Neural progenitor cell (in vitro differentiated cells): ENCODE measurements around the gene LMLN. TPM values are rescaled to one million over a fixed set of nuclear protein-coding genes. Genes with fewer than 3 reads are reported as not detected.

Experiments
- DNase-seq: peaks from one replicate; pipeline ENCODE4 v3.0.0-alpha.2; 2016; ENCODE audit warnings: low spot score
- H2AFZ ChIP-seq: fragments of 200-600 bp; sonication (generic); replicated peaks from 2 replicates; pipeline ENCODE4 v1.6.1; 2016; ENCODE audit warnings: antibody characterized with exemption
- H3F3A ChIP-seq: fragments of 200-600 bp; sonication (generic); 2 replicates; pipeline ENCODE4 v1.6.1; 2016; ENCODE audit warnings: antibody characterized with exemption, low read depth
- H3K27ac ChIP-seq: fragments of 200-600 bp; sonication (generic); 2 replicates; pipeline ENCODE4 v1.5.1; 2016; ENCODE audit warnings: mild to moderate bottlenecking
- H3K27me3 ChIP-seq: fragments of 200-600 bp; sonication (generic); 2 replicates; pipeline ENCODE4 v1.6.1; 2016; ENCODE audit warnings: mild to moderate bottlenecking, moderate library complexity
- H3K36me3 ChIP-seq: fragments of 200-600 bp; sonication (generic); 2 replicates; pipeline ENCODE4 v1.5.1; 2016
- H3K4me1 ChIP-seq: fragments of 200-600 bp; sonication (generic); 2 replicates; pipeline ENCODE4 v1.6.1; 2016; ENCODE audit warnings: mixed run types
- H3K4me2 ChIP-seq: fragments of 200-600 bp; sonication (generic); 2 replicates; pipeline ENCODE4 v1.6.1; 2016
- H3K4me3 ChIP-seq: fragments of 200-600 bp; sonication (generic); 2 replicates; pipeline ENCODE4 v1.5.1; 2016
- H3K79me2 ChIP-seq: fragments of 200-600 bp; sonication (generic); 2 replicates; pipeline ENCODE4 v1.6.1; 2016; ENCODE audit warnings: low read depth
- H3K9ac ChIP-seq: fragments of 200-600 bp; sonication (generic); 2 replicates; pipeline ENCODE4 v1.6.1; 2016
- H3K9me3 ChIP-seq: fragments of 200-600 bp; sonication (generic); 2 replicates; pipeline ENCODE4 v1.5.1; 2016; ENCODE audit warnings: low read depth
- H4K20me1 ChIP-seq: fragments of 200-600 bp; sonication (generic); 2 replicates; pipeline ENCODE4 v1.6.1; 2016; ENCODE audit warnings: low read depth
- H3K27ac Mint-ChIP-seq: 3 replicates; pipeline ENCODE4 v1.8.0; 2021; ENCODE audit warnings: mixed read lengths
- H3K27me3 Mint-ChIP-seq: 2 replicates; pipeline ENCODE4 v1.8.0; 2022; ENCODE audit warnings: low read depth, mild to moderate bottlenecking, inconsistent platforms, moderate library complexity, mixed read lengths; ENCODE audit not compliant: insufficient read depth
- H3K36me3 Mint-ChIP-seq: 3 replicates; pipeline ENCODE4 v1.8.0; 2021; ENCODE audit warnings: mixed read lengths
- H3K4me1 Mint-ChIP-seq: 3 replicates; pipeline ENCODE4 v1.8.0; 2021; ENCODE audit warnings: mixed read lengths
- H3K4me3 Mint-ChIP-seq: 3 replicates; pipeline ENCODE4 v1.8.0; 2021; ENCODE audit warnings: mild to moderate bottlenecking, moderate library complexity, mixed read lengths
- H3K9me3 Mint-ChIP-seq: 3 replicates; pipeline ENCODE4 v1.8.0; 2020; ENCODE audit warnings: mixed read lengths
- CTCF ChIP-seq: fragments of 200-600 bp; sonication (generic); IDR thresholded peaks from 2 replicates; pipeline ENCODE4 v1.5.1; 2017; ENCODE audit warnings: antibody characterized with exemption, mild to moderate bottlenecking
- EZH2 ChIP-seq: fragments of 200-600 bp; sonication (generic); IDR thresholded peaks from 2 replicates; pipeline ENCODE4 v1.6.1; 2017; ENCODE audit warnings: antibody characterized with exemption, mild to moderate bottlenecking, moderate library complexity
- EZH2phosphoT487 ChIP-seq: fragments of 200-600 bp; sonication (generic); IDR thresholded peaks from 2 replicates; pipeline ENCODE4 v1.6.1; 2017; ENCODE audit warnings: antibody characterized with exemption
- total RNA-seq: library from RNA; depleted of rRNA; stranded (reverse); fragments of >200 nt; gene quantifications from 2 replicates; pipeline ENCODE4 v1.2.3, GENCODE V29; 2015; ENCODE audit warnings: low replicate concordance

Gene LMLN
- total RNA-seq, 1 donor from 2014 or later = 11.2 TPM

- H3K4me1 ChIP-seq = peaks cover 16% of the 10 kb centered on the region
- H3K36me3 Mint-ChIP-seq = peaks cover 6% of the 10 kb centered on the region
- peaks cover 20% of the 10 kb centered on the region for H3K4me1 Mint-ChIP-seq
- no peak for DNase-seq
- no peaks in the 10 kb centered on the region for H3K36me3 ChIP-seq
- no peak overlapping the region for H3K27ac ChIP-seq
- no peak overlapping the region for H3K4me3 Mint-ChIP-seq
- no peak overlapping the region for H3K4me3 ChIP-seq
- H3K9me3 ChIP-seq = no peaks in the 10 kb centered on the region
- peaks cover 6% of the 10 kb centered on the region for H3F3A ChIP-seq
- H3K27me3 ChIP-seq = no peaks in the 10 kb centered on the region
- no peak overlapping the region for H3K4me2 ChIP-seq
- H3K27me3 Mint-ChIP-seq = no peaks in the 10 kb centered on the region
- TF ChIP-seq CTCF (no peak), EZH2 (no peak), EZH2phosphoT487 (no peak)
- no peak overlapping the region for H2AFZ ChIP-seq
- H3K79me2 ChIP-seq = no peaks in the 10 kb centered on the region
- H3K9ac ChIP-seq = no peak overlapping the region
- no peaks in the 10 kb centered on the region for H3K9me3 Mint-ChIP-seq
- no peak overlapping the region for H3K27ac Mint-ChIP-seq
- H4K20me1 ChIP-seq = no peaks in the 10 kb centered on the region
Observed at GRCh38 chr3:198026620-198027019, 66.6 kb downstream of the LMLN start.

- H3K36me3 Mint-ChIP-seq = peaks cover 4% of the 10 kb centered on the region
- Histone ChIP-seq H3K4me2 (no peak overlapping the region), H3K9me3 (no peaks in the 10 kb centered on the region), H4K20me1 (no peaks in the 10 kb centered on the region), H3K4me1 (peaks cover 16% of the 10 kb centered on the region), H3K27me3 (no peaks in the 10 kb centered on the region), H3K79me2 (no peaks in the 10 kb centered on the region), H3K4me3 (no peak overlapping the region), H3K36me3 (no peaks in the 10 kb centered on the region), H3K27ac (no peak overlapping the region), H2AFZ (no peak overlapping the region), H3F3A (peaks cover 6% of the 10 kb centered on the region), H3K9ac (no peak overlapping the region)
- TF ChIP-seq EZH2 = no peak
- TF ChIP-seq EZH2phosphoT487 = no peak
- TF ChIP-seq CTCF = no peak
- no peaks in the 10 kb centered on the region for H3K27me3 Mint-ChIP-seq
- H3K9me3 Mint-ChIP-seq = no peaks in the 10 kb centered on the region
- DNase-seq = no peak
- H3K4me3 Mint-ChIP-seq = no peak overlapping the region
- H3K4me1 Mint-ChIP-seq = peaks cover 26% of the 10 kb centered on the region
- H3K27ac Mint-ChIP-seq = no peak overlapping the region
Observed at GRCh38 chr3:198027045-198027798, 67.2 kb downstream of the LMLN start.

GRCh38 chr3:198027799-198028390 lies 67.9 kb downstream of the LMLN start:
- Histone ChIP-seq H3K4me1 (peaks cover 16% of the 10 kb centered on the region), H3K4me3 (no peak overlapping the region), H2AFZ (no peak overlapping the region), H3K9ac (no peak overlapping the region), H3K27ac (no peak overlapping the region), H3K9me3 (no peaks in the 10 kb centered on the region), H3K27me3 (no peaks in the 10 kb centered on the region), H3K4me2 (no peak overlapping the region), H4K20me1 (no peaks in the 10 kb centered on the region), H3F3A (peaks cover 6% of the 10 kb centered on the region), H3K36me3 (no peaks in the 10 kb centered on the region), H3K79me2 (no peaks in the 10 kb centered on the region)
- DNase-seq = no peak
- no peak for TF ChIP-seq EZH2phosphoT487
- TF ChIP-seq CTCF = no peak
- no peak for TF ChIP-seq EZH2
- no peak overlapping the region for H3K4me3 Mint-ChIP-seq
- H3K27me3 Mint-ChIP-seq = no peaks in the 10 kb centered on the region
- peaks cover 4% of the 10 kb centered on the region for H3K36me3 Mint-ChIP-seq
- H3K4me1 Mint-ChIP-seq = peaks cover 31% of the 10 kb centered on the region
- no peaks in the 10 kb centered on the region for H3K9me3 Mint-ChIP-seq
- no peak overlapping the region for H3K27ac Mint-ChIP-seq
